H1 (cell line): Measurements from ENCODE around the gene WNT11. TPM values are rescaled to one million over a fixed set of nuclear protein-coding genes. Genes with fewer than 3 reads are reported as not detected.

Source experiments
- CTCF ChIA-PET: fragments of 300-600 bp; sonication (Branson Sonifier 250); formaldehyde crosslinking; loops from one replicate; lab custom pipeline; 2021; ENCODE audit not compliant: partially characterized antibody; lab: Charles Lee
- POLR2A ChIA-PET: fragments of 300-600 bp; sonication (Branson Sonifier 250); formaldehyde crosslinking; loops from one replicate; lab custom pipeline; 2021; ENCODE audit warnings: inconsistent platforms; ENCODE audit not compliant: partially characterized antibody; lab: Charles Lee
- DNase-seq, 2 experiments: peaks; one replicate each; pipeline versions ENCODE4 v3.0.0 to v3.0.0-alpha.2; 2010 to 2022; ENCODE audit warnings: low spot score in 2 of 2, low read depth in 1 of 2, mixed read lengths in 1 of 2
- FAIRE-seq: peaks from 2 replicates; lab custom pipeline; 2011; peaks lifted over from hg19 to GRCh38; lab: Jason Lieb, UNC
- H2AFZ ChIP-seq: 2 replicates; pipeline ENCODE4 v1.8.1; 2012; ENCODE audit warnings: low read length, inconsistent platforms
- H2AK5ac ChIP-seq: 2 replicates; pipeline ENCODE4 v1.6.1; 2013; ENCODE audit warnings: low read depth, low read length
- H2BK120ac ChIP-seq: replicated peaks from 2 replicates; pipeline ENCODE3; 2013; ENCODE audit warnings: low read depth, low read length, inconsistent platforms
- H2BK12ac ChIP-seq: 2 replicates; pipeline ENCODE4 v1.6.1; 2013; ENCODE audit warnings: low read depth, low read length
- H2BK15ac ChIP-seq: 2 replicates; pipeline ENCODE4 v1.6.1; 2013; ENCODE audit warnings: low read length
- H2BK20ac ChIP-seq: 2 replicates; pipeline ENCODE4 v1.6.1; 2013; ENCODE audit warnings: low read length
- H2BK5ac ChIP-seq: 2 replicates; pipeline ENCODE4 v1.6.1; 2013; ENCODE audit warnings: low read depth, low read length
- H3K14ac ChIP-seq: 2 replicates; pipeline ENCODE4 v1.6.1; 2013; ENCODE audit warnings: inconsistent platforms; ENCODE audit not compliant: insufficient read length
- H3K18ac ChIP-seq: 2 replicates; pipeline ENCODE4 v1.6.1; 2013; ENCODE audit warnings: low read length; ENCODE audit errors: extremely low read depth
- H3K23ac ChIP-seq: 2 replicates; pipeline ENCODE4 v1.6.1; 2013; ENCODE audit warnings: inconsistent platforms; ENCODE audit not compliant: insufficient read length
- H3K23me2 ChIP-seq: 2 replicates; pipeline ENCODE4 v1.6.1; 2013; ENCODE audit warnings: low read depth, low read length
- H3K27ac ChIP-seq: 2 replicates; pipeline ENCODE4 v1.6.1; 2011; ENCODE audit warnings: low read depth, low read length, inconsistent platforms
- H3K27me3 ChIP-seq, 4 experiments: replicated peaks in 1 of 4; 1 replicate in 1 of 4; 2 replicates in 3 of 4; pipeline versions ENCODE4 v1.6.1 to v1.8.1; 2011 to 2013; ENCODE audit warnings: low read length in 3 of 4, mild to moderate bottlenecking in 3 of 4, inconsistent platforms in 2 of 4, mixed read lengths in 2 of 4, moderate library complexity in 1 of 4; ENCODE audit not compliant: control insufficient read depth in 3 of 4, insufficient read depth in 3 of 4; ENCODE audit errors: extremely low read depth in 1 of 4
- H3K36me3 ChIP-seq, 4 experiments: 2 replicates each; pipeline versions ENCODE4 v1.6.1 to v1.8.1; 2011 to 2013; ENCODE audit warnings: mild to moderate bottlenecking in 4 of 4, low read length in 3 of 4, moderate library complexity in 2 of 4, control low read depth in 1 of 4, inconsistent platforms in 1 of 4; ENCODE audit not compliant: insufficient read depth in 4 of 4, control insufficient read depth in 2 of 4
- H3K4ac ChIP-seq: replicated peaks from 2 replicates; pipeline ENCODE3; 2013; ENCODE audit warnings: low read length, low read depth, mixed read lengths, inconsistent platforms; ENCODE audit not compliant: insufficient read length
- H3K4me1 ChIP-seq, 4 experiments: replicated peaks in 1 of 4; 1 replicate in 1 of 4; 2 replicates in 3 of 4; pipeline versions ENCODE4 v1.6.1 to v1.8.1; 2011 to 2013; ENCODE audit warnings: low read length in 3 of 4, inconsistent platforms in 2 of 4, mixed read lengths in 1 of 4; ENCODE audit not compliant: insufficient read depth in 4 of 4, control insufficient read depth in 3 of 4
- H3K4me2 ChIP-seq, 2 experiments: 2 replicates each; pipeline versions ENCODE4 v1.6.1 to v1.8.1; 2011 to 2013; ENCODE audit warnings: low read depth in 2 of 2, low read length in 2 of 2, control low read depth in 1 of 2, inconsistent platforms in 1 of 2, mild to moderate bottlenecking in 1 of 2; ENCODE audit not compliant: insufficient read depth in 1 of 2
- H3K4me3 ChIP-seq, 4 experiments: fragments of 200-600, 300-600 bp in 1 of 4; sonication (generic), shearing (Covaris generic), sonication (Bioruptor Twin) in 1 of 4; 2 replicates each; pipeline versions ENCODE4 v1.5.1 to v1.8.1; 2011 to 2016; ENCODE audit warnings: low read length in 4 of 4, low read depth in 3 of 4, control low read depth in 2 of 4, inconsistent platforms in 2 of 4, mild to moderate bottlenecking in 2 of 4, mixed read lengths in 1 of 4, moderate library complexity in 1 of 4; ENCODE audit not compliant: insufficient read depth in 2 of 4; ENCODE audit errors: extremely low read depth in 1 of 4
- H3K56ac ChIP-seq: replicated peaks from 2 replicates; pipeline ENCODE3; 2013; ENCODE audit warnings: low read depth, mild to moderate bottlenecking, mixed read lengths, low read length, inconsistent platforms; ENCODE audit not compliant: insufficient read length
- H3K79me1 ChIP-seq: 2 replicates; pipeline ENCODE4 v1.6.1; 2013; ENCODE audit warnings: low read depth, low read length, control low read depth
- H3K79me2 ChIP-seq, 2 experiments: 2 replicates each; pipeline versions ENCODE4 v1.6.1 to v1.8.1; 2012 to 2013; ENCODE audit warnings: low read length in 2 of 2, mild to moderate bottlenecking in 2 of 2, inconsistent platforms in 1 of 2; ENCODE audit not compliant: insufficient read depth in 2 of 2, control insufficient read depth in 1 of 2
- H3K9ac ChIP-seq, 4 experiments: replicated peaks in 1 of 4; 1 replicate in 1 of 4; 2 replicates in 3 of 4; pipeline versions ENCODE4 v1.6.1 to v1.8.1; 2011 to 2013; ENCODE audit warnings: low read depth in 3 of 4, low read length in 3 of 4, control low read depth in 2 of 4, mild to moderate bottlenecking in 2 of 4, moderate library complexity in 2 of 4, inconsistent platforms in 1 of 4; ENCODE audit errors: extremely low read depth in 1 of 4
- H3K9me3 ChIP-seq, 2 experiments: 2 replicates each; pipeline versions ENCODE4 v1.6.1 to v1.8.1; 2012 to 2013; ENCODE audit warnings: mild to moderate bottlenecking in 2 of 2, moderate library complexity in 2 of 2, control low read depth in 1 of 2, inconsistent platforms in 1 of 2, low read depth in 1 of 2, low read length in 1 of 2, mixed read lengths in 1 of 2; ENCODE audit not compliant: insufficient read depth in 2 of 2
- H4K20me1 ChIP-seq, 2 experiments: replicated peaks in 1 of 2; 2 replicates each; pipeline versions ENCODE3 to v1.8.1; 2011 to 2013; ENCODE audit warnings: inconsistent platforms in 2 of 2, low read length in 2 of 2, mild to moderate bottlenecking in 1 of 2; ENCODE audit not compliant: insufficient read depth in 2 of 2, control insufficient read depth in 1 of 2
- H4K5ac ChIP-seq: 2 replicates; pipeline ENCODE4 v1.6.1; 2013; ENCODE audit warnings: low read length, low read depth, mixed read lengths, inconsistent platforms; ENCODE audit not compliant: insufficient read length
- H4K8ac ChIP-seq: 2 replicates; pipeline ENCODE4 v1.8.0; 2013; ENCODE audit warnings: mild to moderate bottlenecking, moderate library complexity, low read length, inconsistent platforms; ENCODE audit not compliant: insufficient read depth; ENCODE audit errors: extremely low read depth
- H4K91ac ChIP-seq: replicated peaks from 2 replicates; pipeline ENCODE3; 2013; ENCODE audit warnings: low read length, mixed read lengths, inconsistent platforms; ENCODE audit not compliant: insufficient read length
- BACH1 ChIP-seq: IDR thresholded peaks from 2 replicates; pipeline ENCODE4 v1.6.1; 2012; ENCODE audit warnings: low read length, improper control_type of control experiment
- CBX5 ChIP-seq: fragments of 300-800, 300-1000 bp; sonication (generic); IDR thresholded peaks from 2 replicates; pipeline ENCODE4 v1.7.1; 2016; ENCODE audit warnings: antibody characterized with exemption, low read length, low read depth
- CREB1 ChIP-seq: IDR thresholded peaks from 2 replicates; pipeline ENCODE4 v1.6.1; 2012; ENCODE audit warnings: inconsistent platforms
- EGR1 ChIP-seq: IDR thresholded peaks from 2 replicates; pipeline ENCODE4 v1.6.1; 2011; ENCODE audit warnings: low read depth, low read length, borderline replicate concordance
- EZH2 ChIP-seq: fragments of 200-600 bp; sonication (generic); IDR thresholded peaks from 2 replicates; pipeline ENCODE4 v1.7.1; 2012; ENCODE audit warnings: low read depth, mild to moderate bottlenecking, moderate library complexity, low read length, inconsistent platforms; ENCODE audit not compliant: severe bottlenecking
- FOSL1 ChIP-seq: IDR thresholded peaks from 2 replicates; pipeline ENCODE4 v1.6.1; 2011; ENCODE audit warnings: mild to moderate bottlenecking, low read depth, low read length, moderate library complexity; ENCODE audit not compliant: insufficient read depth
- KDM5A ChIP-seq: fragments of 200-600 bp; IDR thresholded peaks from 2 replicates; pipeline ENCODE4 v1.7.1; 2012; ENCODE audit warnings: mild to moderate bottlenecking, low read length, inconsistent platforms, mixed read lengths
- MAFK ChIP-seq: IDR thresholded peaks from 2 replicates; pipeline ENCODE4 v1.6.1; 2012; ENCODE audit warnings: low read depth, mild to moderate bottlenecking, improper control_type of control experiment, low read length
- POLR2A ChIP-seq, 2 experiments: IDR thresholded peaks; 1 replicate in 1 of 2; 2 replicates in 1 of 2; pipeline ENCODE4 v1.6.1; 2011; ENCODE audit warnings: low read depth in 2 of 2, low read length in 2 of 2, mild to moderate bottlenecking in 2 of 2; ENCODE audit errors: control extremely low read depth in 1 of 2
- RAD21 ChIP-seq, 2 experiments: IDR thresholded peaks in 1 of 2; conservative IDR thresholded peaks in 1 of 2; 2 replicates each; pipeline ENCODE4 v1.6.1; 2011; ENCODE audit warnings: low read depth in 2 of 2, low read length in 2 of 2, improper control_type of control experiment in 1 of 2, inconsistent platforms in 1 of 2, mild to moderate bottlenecking in 1 of 2, moderate library complexity in 1 of 2
- RBBP5 ChIP-seq: IDR thresholded peaks from 2 replicates; pipeline ENCODE4 v1.7.1; 2012; ENCODE audit warnings: low read depth, mild to moderate bottlenecking, inconsistent platforms, low read length, moderate library complexity, borderline replicate concordance
- SRF ChIP-seq: IDR thresholded peaks from 2 replicates; pipeline ENCODE4 v1.6.1; 2011; ENCODE audit warnings: mild to moderate bottlenecking, low read depth, low read length, moderate library complexity
- TAF1 ChIP-seq: IDR thresholded peaks from 2 replicates; pipeline ENCODE4 v1.6.1; 2011; ENCODE audit warnings: mild to moderate bottlenecking, low read depth, low read length
- TCF12 ChIP-seq: IDR thresholded peaks from 2 replicates; pipeline ENCODE4 v1.6.1; 2011; ENCODE audit warnings: low read depth, mild to moderate bottlenecking, low read length
- TEAD4 ChIP-seq: IDR thresholded peaks from 2 replicates; pipeline ENCODE4 v1.6.1; 2012; ENCODE audit warnings: low read depth, low read length, inconsistent platforms, mixed read lengths
- YY1 ChIP-seq: IDR thresholded peaks from 2 replicates; pipeline ENCODE4 v1.6.1; 2011; ENCODE audit warnings: low read depth, mild to moderate bottlenecking, low read length
- WGBS, 2 experiments: shearing (Covaris generic) in 1 of 2; methylation state at CpG; one replicate each; pipeline versions ENCODE4 v1.1.6 to v1.1.7; 2013 to 2015; ENCODE audit warnings: low lambda C conversion rate in 2 of 2, mixed read lengths in 2 of 2, inconsistent platforms in 1 of 2, low coverage in 1 of 2, missing lambda C conversion rate in 1 of 2; ENCODE audit not compliant: insufficient replicate concordance in 2 of 2, insufficient coverage in 1 of 2, insufficient read length in 1 of 2; ENCODE audit errors: extremely low coverage in 1 of 2, missing lambda C conversion rate in 1 of 2; 5-methylcytosine and 5-hydroxymethylcytosine counted together
- polyA plus RNA-seq, 7 experiments: library from polyadenylated mRNA; depleted of rRNA in 3 of 7; stranded (reverse) in 5 of 7; unstranded in 2 of 7; fragments of >200 nt in 5 of 7; fragments of 200-250 nt in 2 of 7; gene quantifications; 1 replicate in 5 of 7; 2 replicates in 1 of 7; 4 replicates in 1 of 7; pipeline versions ENCODE4 v1.2.1 to v1.2.3, GENCODE V29; 2011 to 2013; ENCODE audit warnings: missing spikeins in 2 of 7, mixed read lengths in 2 of 7
- total RNA-seq: library from RNA; stranded (reverse); fragmentation: NEBNext Ultra II Directional; extraction: Animal tissue kit (Norgen Biotek cat#: 25700); gene quantifications from 2 replicates; pipeline ENCODE4 v1.2.1, GENCODE V29; 2021

WNT11 gene
- total and polyA plus RNA-seq, 2 of the 8 experiments (the other 6 are each of a cell fraction or from before 2014, with no cell fraction given), result 0.11 to 0.45 TPM

GRCh38 chr11:76230392-76230791, 24.1 kb upstream of the WNT11 start:
- Histone ChIP-seq H4K20me1 (no peaks in the 10 kb centered on the region), H3K4me2 (no peak overlapping the region), H3K14ac (no peak overlapping the region), H2BK12ac (no peak overlapping the region), H3K56ac (no peak overlapping the region), H3K4me1 (peaks cover 0 to 8% (median 4%) of the 10 kb centered on the region in 4 experiments; a peak in 4 of 7 replicates), H3K79me2 (no peaks in the 10 kb centered on the region), H3K23me2 (peaks cover 6% of the 10 kb centered on the region; the same call in 1 of the 2 replicates), H3K27ac (no peak overlapping the region), H3K79me1 (no peaks in the 10 kb centered on the region), H2BK5ac (no peak overlapping the region), H3K18ac (no peak overlapping the region), H2BK15ac (no peak overlapping the region), H2BK20ac (no peak overlapping the region), H2BK120ac (no peak overlapping the region), H3K23ac (no peak overlapping the region), H3K27me3 (no peaks in the 10 kb centered on the region; a peak in 2 of 7 replicates), H2AFZ (no peak overlapping the region), H4K5ac (no peak overlapping the region), H3K9me3 (no peaks in the 10 kb centered on the region), H3K4ac (no peak overlapping the region), H2AK5ac (no peak overlapping the region), H4K8ac (0 out of 2 replicates have a peak overlapping the region, but pooled peaks have one; percentile 8), H4K91ac (no peak overlapping the region), H3K36me3 (no peaks in the 10 kb centered on the region), H3K4me3 (no peak overlapping the region), H3K9ac (no peak overlapping the region)
- FAIRE-seq, result no peak
- DNase-seq, result no peak
- POLR2A ChIA-PET, result interaction anchor here (1.0 to 1.4 kb wide), 3 partner anchors 12 to 27 kb away, joined by 3 to 4 read pairs (median 4); no protein-coding TSS in a partner anchor
- 81% methylated on average over 8 of the region's 8 CpGs; no CpG with 5 or more reads in 1 of the 2 experiments for WGBS, 2 experiments
- CTCF ChIA-PET, result interaction anchor here (0.5 to 2.6 kb wide), 10 partner anchors 10 to 350 kb away, joined by 3 to 13 read pairs (median 7); partner anchors contain the start of gene WNT11
- TF ChIP-seq TCF12 (no peak), KDM5A (no peak), RAD21 (IDR thresholded peaks at IDR 0.05 in 1 of 2, conservative IDR thresholded peaks at IDR 0.05 in 1 of 2; ENCODE audit: low read depth in 2 of 2, low read length in 2 of 2) (no peak), POLR2A (IDR thresholded peaks at IDR 0.05; ENCODE audit: control extremely low read depth in 1 of 2, low read depth in 2 of 2, low read length in 2 of 2) (no peak), CBX5 (no peak), EGR1 (no peak), FOSL1 (no peak), SRF (no peak), TAF1 (no peak), CREB1 (no peak), TEAD4 (no peak), RBBP5 (no peak), YY1 (no peak), BACH1 (no peak), EZH2 (no peak), MAFK (no peak)
